ENCODE measurements around the gene RAB3D.

Gene RAB3D

DNA sequence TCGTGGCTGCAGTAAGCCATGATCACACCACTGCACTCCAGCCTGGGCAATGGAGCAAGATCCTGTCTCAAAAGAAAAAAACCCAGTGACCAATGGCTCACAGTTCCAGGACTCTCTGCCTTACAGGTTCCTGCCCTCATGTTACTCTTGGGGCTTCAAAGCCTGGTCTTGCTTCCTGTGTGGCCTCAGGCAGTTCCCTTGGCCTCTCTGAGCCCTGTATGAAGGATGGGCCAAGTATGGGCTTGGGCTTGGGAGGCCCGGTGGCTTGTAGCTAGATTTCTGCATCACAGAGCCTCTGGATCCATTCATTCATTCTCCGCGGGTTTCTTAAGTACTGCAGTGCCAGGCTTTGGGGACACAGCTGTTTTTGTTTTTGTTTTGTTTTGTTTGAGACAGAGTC is 44.3 kb downstream of the RAB3D start:
- no peak for DNase-seq (ENCODE audit: low spot score)

DNA sequence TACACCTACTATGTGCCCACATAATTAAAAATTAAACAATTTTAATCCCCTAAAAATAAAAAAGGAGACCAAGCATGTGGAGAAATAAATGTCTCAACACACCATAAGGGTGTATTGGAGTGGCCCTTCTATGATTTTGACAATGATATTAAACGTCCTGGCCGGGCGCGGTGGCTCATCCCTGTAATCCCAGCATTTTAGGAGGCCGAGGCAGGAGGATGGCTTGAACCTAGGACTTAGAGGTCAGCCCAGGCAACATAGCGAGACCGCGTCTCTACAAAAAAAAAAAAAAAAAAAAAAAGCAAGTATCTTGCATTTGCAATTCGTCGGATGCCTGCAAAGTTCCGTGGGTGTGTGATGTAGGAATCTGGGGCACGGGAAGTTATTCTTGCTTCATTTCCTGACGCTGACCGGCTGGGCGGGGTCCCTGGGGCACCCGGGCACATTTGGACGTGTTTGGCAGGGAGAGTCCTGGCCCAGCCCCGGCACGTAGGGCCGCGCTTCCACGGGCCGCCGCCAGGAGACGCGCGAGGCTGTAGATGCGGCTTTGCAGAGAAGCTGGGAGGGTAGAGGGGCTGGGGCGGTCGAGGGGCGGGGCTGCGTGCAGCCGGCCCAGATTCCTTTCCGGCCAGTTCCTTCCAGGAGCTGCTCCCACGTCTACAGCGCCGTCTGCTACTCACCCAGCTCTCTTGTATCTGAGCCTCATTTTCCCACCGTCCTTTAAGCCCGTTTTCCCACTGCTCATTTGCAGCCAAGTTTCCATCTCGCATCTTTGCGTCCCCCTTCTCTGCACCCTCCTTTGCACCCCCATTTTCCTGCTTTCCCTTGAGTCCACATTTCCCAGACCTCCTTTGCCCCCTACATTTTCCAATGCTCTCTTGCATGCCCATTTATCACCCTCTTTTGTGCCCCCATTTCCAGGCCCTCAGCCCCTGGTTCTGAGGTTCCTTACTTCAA is 45.7 kb downstream of the RAB3D start:
- peak; percentile 75 for DNase-seq (ENCODE audit: low spot score)

DNA sequence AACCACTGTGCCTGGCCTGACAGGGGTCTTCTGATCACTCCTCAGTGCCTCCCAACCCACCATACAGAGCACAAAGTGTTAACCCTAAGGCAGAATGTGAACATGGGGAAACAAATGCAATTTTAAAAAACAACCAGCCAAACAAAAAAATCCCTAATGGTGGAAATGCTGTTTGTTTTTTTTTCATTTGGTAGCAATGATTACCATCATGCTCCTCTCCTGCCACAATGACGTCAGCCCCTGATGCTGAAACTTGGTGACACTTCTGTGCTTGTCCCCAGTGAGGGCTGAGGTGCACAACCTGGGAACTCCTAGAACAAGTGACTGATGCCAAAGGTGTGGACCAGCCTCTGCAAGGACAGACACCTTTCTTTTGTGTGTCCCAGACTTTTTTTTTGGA is 47.5 kb downstream of the RAB3D start:
- DNase-seq (ENCODE audit: low spot score): no peak

DNA sequence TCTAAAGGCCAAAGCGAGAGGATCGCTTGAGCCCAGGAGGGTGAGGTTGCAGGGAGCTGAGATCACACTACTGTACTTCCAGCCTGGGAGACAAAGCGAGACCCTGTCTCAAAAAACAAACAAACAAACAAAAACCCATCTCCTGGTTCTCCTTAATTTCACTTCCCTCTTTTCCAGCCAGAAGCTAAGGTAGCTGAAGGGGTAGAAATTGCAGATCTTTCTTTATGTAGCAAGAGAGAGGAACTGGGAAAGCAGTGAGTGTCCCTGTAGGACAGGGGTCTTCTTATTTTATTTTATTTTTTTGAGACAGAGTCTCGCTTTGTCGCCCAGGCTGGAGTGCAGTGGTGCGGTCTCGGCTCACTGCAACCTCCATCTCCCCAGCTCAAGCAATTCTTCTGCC is 48.0 kb downstream of the RAB3D start:
- DNase-seq (ENCODE audit: low spot score): no peak

DNA sequence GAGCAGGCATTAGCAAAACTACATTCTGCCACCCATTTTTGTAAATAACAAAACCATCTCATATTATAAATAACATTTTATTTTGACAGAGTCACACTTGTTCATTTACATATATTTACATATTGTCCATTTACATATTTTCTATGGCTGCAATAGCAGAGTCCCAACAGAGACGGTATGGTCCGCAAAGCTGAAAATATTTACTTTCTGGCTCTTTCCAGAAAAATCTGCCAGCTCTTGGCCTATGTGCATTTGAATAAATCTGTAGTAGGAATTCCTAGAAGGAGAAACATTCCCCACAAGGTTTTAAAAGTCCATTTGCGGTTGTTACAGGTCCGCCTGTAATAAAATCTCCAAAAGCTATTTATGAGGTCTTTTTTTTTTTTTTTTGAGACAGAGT is 49.2 kb downstream of the RAB3D start:
- no peak for DNase-seq (ENCODE audit: low spot score)

DNA sequence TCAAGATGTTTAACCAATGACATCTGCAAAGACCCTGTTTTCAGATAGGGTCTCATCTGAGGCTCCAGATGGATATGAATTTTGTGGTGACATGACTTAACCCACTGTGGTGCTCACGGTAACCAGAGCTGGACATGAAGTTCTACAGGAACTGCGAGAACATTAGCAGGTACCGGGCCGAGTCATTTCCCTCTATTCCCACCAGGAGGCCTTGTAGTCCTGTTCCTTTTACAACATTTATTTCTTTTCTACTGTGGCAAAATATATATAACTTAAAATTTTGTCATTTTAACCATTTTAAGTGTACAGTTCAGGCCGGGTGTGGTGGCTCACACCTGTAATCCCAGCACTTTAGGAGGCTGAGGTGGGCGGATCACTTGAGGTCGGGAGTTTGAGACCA is 51.1 kb downstream of the RAB3D start:
- DNase-seq (ENCODE audit: low spot score): no peak

DNA sequence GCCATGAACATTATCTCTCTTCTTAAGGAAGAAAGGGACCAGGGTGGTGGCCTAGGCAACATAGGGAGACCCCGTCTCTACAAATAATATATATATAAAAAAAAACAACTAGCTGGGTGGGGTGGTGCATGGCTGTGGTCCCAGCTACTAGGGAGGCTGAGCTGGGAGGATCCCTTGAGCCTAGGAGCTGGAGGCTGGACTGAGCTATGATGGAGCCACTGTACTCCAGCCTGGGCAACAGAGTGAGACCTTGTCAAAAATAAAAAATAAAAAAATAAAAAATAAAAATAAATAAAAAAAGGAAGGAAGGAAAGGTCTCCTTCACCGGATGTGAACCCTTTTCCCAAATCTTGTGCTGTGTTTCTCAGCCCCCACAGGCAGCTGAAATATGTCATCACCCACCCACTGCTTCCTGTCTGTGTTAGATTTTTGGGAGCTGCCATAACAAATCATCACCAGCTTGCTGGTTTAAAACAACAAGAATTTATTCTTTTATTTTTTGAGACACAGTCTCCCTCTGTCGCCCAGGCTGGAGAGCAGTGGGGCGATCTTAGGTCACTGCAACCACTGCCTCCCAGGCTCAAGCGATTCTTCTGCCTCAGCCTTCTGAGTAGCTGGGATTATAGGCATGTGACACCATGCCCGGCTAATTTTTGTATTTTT is 53.0 kb downstream of the RAB3D start:
- DNase-seq (ENCODE audit: low spot score): no peak

DNA sequence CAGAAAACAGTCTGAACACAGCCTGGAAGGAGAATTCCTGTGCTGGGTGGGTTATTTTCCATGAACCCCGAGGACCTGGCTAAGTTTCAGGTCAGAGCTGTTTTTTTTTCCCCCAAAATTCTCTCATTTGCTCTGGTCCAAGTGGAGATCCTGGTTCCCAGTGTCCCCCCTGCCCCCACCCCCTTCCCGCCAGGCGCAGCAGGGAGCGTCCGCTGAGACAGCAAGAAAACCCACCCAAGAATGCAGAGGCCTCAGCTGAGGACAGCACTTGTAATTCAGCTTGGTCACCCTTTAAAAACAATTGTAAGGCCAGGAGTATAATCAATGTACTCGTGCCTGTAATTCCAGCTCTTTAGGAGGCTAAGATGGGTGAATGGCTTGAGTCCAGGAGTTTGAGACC is 54.9 kb downstream of the RAB3D start:
- no peak for DNase-seq (ENCODE audit: low spot score)

DNA sequence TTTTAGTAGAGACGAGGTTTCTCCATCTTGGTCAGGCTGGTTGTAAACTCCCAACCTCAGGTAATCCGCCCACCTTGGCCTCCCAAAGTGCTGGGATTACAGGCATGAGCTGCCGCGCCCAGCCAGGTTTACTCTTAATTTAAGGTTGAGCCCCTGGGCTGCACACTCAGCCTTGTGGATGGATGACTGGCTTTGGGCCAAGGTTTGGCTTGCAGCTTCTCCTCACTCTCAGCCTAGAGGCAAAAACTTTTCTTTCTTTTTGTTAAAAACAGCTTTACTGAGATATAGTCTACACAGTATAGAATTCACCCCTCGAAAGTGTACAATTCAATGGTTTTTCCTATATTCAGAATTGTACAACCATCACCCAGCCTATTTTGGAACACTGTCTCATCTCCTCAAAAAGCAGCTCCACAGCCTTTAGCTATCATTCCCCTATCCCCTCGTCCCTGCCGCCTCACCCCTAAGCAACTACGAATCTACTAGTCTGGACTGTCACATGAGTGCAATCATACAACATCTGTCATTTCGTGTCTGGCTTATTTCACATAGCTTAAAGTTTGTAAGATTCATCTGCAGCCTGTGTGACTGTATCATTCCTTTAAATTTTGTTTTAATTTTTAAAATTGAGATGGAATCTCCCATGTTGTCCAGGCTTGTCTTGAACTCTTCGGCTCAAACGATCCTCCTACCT is 58.0 kb downstream of the RAB3D start:
- no peak for DNase-seq (ENCODE audit: low spot score)

DNA sequence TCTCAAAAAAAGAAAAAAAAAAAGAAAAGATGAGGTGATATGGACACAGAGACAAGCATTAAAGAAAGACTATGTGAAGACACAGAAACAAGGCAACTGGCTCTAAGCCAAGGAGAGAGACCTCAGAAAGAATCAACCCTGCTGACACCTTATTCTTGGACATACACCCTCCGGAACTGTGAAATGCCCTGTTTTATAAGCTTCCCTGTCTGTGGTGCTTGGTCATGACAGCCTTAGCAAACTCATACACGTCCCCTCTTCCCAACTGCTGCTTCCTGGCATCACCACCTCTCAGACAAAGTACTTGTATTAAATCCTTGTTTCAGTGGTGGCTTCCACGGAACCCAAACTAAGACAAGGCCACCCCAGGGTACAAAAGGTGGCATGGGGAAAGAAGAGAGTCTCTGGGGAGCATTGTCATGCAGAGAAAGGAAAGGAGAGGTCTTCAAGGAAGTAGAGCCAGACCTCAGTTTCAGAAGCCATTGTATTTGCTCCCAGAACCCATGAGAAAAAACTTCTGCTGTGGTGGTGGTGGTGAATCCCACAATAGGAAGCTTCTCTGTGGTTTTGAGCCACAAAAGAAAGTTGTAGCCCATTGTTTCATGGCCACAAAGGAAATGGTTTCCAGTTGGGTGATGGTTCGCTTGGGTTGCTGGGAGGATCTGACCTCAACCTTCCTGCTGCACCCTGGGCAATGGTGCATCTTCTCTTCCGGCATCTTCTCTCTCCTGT is 59.8 kb downstream of the RAB3D start:
- DNase-seq (ENCODE audit: low spot score): peak; percentile 34

DNA sequence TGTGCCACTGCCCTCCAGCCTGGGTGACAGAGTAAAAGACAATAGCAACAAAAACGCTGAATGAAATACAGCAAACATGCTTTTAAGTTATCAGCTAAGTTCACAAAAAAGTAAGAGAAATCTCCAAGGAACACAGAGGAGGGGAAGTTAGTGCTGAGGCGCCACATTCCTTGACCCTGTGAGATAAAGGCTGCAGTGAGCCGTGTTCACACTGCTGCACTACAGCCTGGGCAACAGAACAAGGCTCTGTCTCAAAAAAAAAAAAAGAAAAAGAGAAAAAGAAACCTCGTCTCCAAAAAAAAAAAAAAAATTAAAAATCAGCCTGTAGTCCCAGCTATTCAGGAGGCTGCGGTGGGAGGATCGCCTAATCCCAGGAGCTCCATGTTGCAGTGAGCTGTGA is 60.8 kb downstream of the RAB3D start:
- DNase-seq (ENCODE audit: low spot score): no peak

DNA sequence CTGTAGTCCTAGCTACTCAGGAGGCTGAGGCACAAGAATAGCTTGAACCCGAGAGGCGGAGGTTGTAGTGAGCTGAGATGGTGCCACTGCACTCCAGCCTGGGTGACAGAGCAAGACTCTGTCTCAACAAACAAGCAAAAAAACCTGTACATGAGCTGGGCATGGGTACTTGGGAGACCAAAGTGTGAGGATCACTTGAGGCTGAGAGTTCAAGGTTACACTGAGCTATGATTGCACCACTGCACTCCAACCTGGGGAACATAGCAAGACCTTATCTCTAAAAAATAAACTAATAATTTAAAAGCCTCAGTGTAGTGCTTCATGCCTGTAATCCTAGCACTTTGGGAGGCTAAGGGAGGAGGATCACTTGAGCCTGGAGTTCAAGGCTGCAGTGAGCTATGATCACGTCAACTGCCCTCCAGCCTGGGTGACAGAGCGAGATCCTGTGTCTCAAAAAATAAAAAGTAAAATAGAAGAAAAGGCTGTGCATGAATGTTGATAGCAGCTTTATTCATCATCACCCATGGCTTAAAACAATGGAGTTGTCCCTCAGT is 64.8 kb downstream of the RAB3D start:
- DNase-seq (ENCODE audit: low spot score): no peak

DNA sequence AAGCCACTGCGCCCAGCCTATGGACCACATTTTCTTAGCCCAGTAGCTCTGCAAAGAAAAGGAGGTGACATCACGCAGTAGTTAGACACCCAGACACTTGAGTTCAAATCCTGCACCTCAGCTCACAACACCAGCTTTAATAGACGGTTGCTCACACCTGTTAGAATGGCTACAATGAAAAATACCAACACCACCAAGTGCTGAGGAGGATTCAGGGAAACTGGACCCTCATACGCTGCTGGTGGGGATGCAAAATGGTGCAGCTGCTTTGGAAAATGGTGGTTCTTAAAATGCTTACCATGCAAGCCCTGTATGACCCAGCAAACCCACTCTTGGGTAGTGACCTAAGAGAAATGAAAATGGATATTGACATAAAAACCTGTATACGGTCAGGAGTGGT is 65.5 kb downstream of the RAB3D start:
- DNase-seq (ENCODE audit: low spot score): no peak

DNA sequence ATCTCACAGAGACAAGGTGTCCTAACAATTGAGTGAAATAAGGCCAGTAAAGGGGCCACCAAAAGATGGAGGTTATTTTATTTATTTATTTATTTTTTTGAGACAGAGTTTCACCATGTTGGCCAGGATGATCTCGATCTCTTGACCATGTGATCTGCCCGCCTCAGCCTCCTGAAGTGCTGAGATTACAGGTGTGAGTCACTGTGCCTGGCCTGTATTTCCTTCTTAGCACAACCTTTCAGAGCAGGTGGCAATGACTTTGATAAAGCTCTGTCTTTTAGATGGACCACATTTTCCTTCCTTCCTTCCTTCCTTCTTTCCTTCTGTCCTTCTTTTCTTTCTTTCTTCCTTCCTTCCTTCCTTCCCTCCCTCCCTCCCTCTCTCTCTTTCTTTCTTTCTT is 66.2 kb downstream of the RAB3D start:
- DNase-seq (ENCODE audit: low spot score): no peak
